Brain microvascular endothelial cell (primary cell): ENCODE data around the gene HK2.

Experiments used
- DNase-seq: peaks from one replicate; pipeline ENCODE4 v3.0.0-alpha.2; 2020
- H3K27ac ChIP-seq: fragments of 250-450 bp; sonication (Bioruptor Pico); 2 replicates; pipeline ENCODE4 v1.5.1; 2020; ENCODE audit warnings: mild to moderate bottlenecking, moderate library complexity
- H3K27me3 ChIP-seq: fragments of 250-450 bp; sonication (Bioruptor Pico); replicated peaks from 2 replicates; pipeline ENCODE4 v1.5.1; 2020; ENCODE audit warnings: mild to moderate bottlenecking
- H3K36me3 ChIP-seq: fragments of 250-450 bp; sonication (Bioruptor Pico); replicated peaks from 2 replicates; pipeline ENCODE4 v1.5.1; 2020; ENCODE audit warnings: mild to moderate bottlenecking
- H3K4me3 ChIP-seq: 2 replicates; pipeline ENCODE4 v1.5.1; 2011; ENCODE audit warnings: low read depth, mild to moderate bottlenecking, control low read depth, low read length, moderate library complexity
- in situ Hi-C: cut with HindIII; loops from 2 replicates; pipeline ENCODE4 v1.10.0; 2017; ENCODE audit warnings: low sequenced_read_pairs, low pct_ligation_motif_present
- TF ChIP-seq, protein P1 (sequence below): IDR thresholded peaks from 2 replicates; pipeline ENCODE4 v1.5.1; 2011; ENCODE audit warnings: low read depth, mild to moderate bottlenecking, moderate library complexity, low read length, control low read depth, inconsistent platforms; ENCODE audit errors: missing control alignments

HK2 gene

DNA sequence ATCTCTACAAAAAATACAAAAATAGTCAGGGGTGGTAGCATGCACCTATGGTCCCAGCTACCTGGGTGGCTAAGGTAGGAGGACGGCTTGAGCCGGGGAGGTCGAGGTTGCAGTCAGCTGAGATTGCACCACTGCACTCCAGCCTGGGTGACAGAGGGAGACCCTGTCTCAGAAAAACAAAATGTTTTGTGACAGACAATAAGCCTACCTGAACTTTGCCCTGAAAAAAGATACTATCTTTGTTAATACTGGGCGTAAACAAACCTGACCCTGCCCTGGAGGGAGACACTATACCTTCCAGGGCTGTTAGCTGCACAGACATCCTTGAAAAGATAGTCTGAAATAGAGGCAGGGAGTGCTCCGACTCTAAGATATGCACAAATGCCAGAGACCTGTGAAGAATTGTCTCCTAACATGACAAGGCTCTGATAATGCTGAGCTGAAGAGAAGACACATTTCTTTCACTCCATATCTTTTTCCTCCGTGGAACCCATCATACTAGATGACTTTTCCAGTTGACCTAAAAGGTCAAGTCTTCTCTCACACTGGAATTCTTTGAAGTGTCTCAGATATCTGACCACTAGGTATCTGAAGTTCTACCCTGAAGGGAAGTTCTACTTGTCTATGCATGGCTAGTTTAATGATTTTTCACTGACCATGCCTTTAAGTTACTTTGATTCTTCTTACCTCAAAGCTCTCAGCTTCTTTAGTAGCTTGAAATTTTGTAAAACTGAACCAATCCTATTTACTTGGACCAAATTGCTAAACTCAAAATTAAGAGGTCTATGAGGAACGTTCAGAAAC lies 20.9 kb upstream of the HK2 start:
- no peaks in the 10 kb centered on the region for H3K36me3 ChIP-seq
- in situ Hi-C loops, result no loop called here
- TF ChIP-seq, protein P1, sequence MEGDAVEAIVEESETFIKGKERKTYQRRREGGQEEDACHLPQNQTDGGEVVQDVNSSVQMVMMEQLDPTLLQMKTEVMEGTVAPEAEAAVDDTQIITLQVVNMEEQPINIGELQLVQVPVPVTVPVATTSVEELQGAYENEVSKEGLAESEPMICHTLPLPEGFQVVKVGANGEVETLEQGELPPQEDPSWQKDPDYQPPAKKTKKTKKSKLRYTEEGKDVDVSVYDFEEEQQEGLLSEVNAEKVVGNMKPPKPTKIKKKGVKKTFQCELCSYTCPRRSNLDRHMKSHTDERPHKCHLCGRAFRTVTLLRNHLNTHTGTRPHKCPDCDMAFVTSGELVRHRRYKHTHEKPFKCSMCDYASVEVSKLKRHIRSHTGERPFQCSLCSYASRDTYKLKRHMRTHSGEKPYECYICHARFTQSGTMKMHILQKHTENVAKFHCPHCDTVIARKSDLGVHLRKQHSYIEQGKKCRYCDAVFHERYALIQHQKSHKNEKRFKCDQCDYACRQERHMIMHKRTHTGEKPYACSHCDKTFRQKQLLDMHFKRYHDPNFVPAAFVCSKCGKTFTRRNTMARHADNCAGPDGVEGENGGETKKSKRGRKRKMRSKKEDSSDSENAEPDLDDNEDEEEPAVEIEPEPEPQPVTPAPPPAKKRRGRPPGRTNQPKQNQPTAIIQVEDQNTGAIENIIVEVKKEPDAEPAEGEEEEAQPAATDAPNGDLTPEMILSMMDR, result no peak
- no peak overlapping the region for H3K4me3 ChIP-seq
- no peak overlapping the region for H3K27ac ChIP-seq
- peaks cover 1% of the 10 kb centered on the region for H3K27me3 ChIP-seq
- no peak for DNase-seq

DNA sequence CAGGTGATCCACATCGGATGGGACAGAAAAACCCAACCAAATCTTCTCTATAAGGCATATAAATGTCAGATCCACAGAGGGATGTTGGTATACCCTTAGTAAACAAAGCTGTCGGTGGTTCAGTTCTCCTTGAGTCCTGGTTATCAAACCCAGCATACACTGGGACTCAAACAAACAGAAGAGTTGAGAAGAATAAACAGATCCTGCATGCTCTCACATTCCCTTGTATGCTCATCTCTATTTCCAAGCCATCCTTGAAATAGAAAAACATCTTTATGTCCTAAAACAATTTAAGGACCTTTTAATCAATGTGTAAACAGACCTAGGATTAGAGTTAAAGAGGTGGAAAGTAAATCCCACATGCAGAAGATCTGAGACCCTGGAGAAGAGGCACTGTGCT lies 19.8 kb upstream of the HK2 start:
- Histone ChIP-seq H3K27ac (no peak overlapping the region), H3K27me3 (peaks cover 1% of the 10 kb centered on the region), H3K36me3 (no peaks in the 10 kb centered on the region), H3K4me3 (no peak overlapping the region)
- in situ Hi-C loops, result no loop called here
- TF ChIP-seq, protein P1, result no peak
- DNase-seq, result no peak

DNA sequence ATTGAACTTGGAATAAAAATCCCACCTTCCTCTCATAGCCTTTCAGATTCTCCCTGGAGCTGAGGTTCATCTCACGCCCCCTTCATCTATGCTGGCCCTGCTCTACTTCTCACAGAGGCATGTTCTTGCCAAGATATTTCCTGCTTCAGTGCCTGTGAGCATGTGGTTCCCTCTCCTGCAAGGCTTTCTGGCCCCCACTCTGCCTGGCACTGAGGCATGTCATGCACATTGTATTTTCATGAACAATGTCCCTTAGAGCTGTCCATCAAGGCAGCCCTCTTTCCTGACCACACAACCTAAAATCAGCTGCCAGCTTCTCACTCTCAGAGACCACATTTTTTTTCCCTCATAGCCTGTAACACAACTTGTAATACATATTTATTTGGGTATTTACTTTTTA lies 18.0 kb upstream of the HK2 start:
- Histone ChIP-seq H3K4me3 (no peak overlapping the region), H3K27ac (no peak overlapping the region), H3K27me3 (peaks cover 1% of the 10 kb centered on the region), H3K36me3 (no peaks in the 10 kb centered on the region)
- DNase-seq, result no peak
- in situ Hi-C loops, result no loop called here
- TF ChIP-seq, protein P1, result no peak

GRCh38 chr2:74816540-74817303 lies 17.2 kb upstream of the HK2 start:
- no peak overlapping the region for H3K27ac ChIP-seq
- H3K36me3 ChIP-seq, result no peaks in the 10 kb centered on the region
- H3K27me3 ChIP-seq, result peaks cover 1% of the 10 kb centered on the region
- TF ChIP-seq, protein P1, result no peak
- in situ Hi-C loops, result no loop called here
- DNase-seq, result no peak
- no peak overlapping the region for H3K4me3 ChIP-seq

GRCh38 chr2:74817304-74817675 lies 16.6 kb upstream of the HK2 start:
- no peak for DNase-seq
- Histone ChIP-seq H3K4me3 (no peak overlapping the region), H3K36me3 (no peaks in the 10 kb centered on the region), H3K27ac (no peak overlapping the region), H3K27me3 (peaks cover under 1% of the 10 kb centered on the region)
- in situ Hi-C loops, result no loop called here
- TF ChIP-seq, protein P1, result no peak
